WTC11 (cell line): ENCODE data around the gene TTC14. TPM values are rescaled to one million over a fixed set of nuclear protein-coding genes. Genes with fewer than 3 reads are reported as not detected.

Source experiments
- ATAC-seq: fragments of 200-7000 bp; cut with Tn5 transposase; 2 replicates; pipeline ENCODE4 v1.10.0; 2021; ENCODE audit warnings: mild to moderate bottlenecking, moderate library complexity
- CTCF ChIA-PET: fragments of 300-600 bp; sonication (Branson Sonifier 250); formaldehyde crosslinking; loops from one replicate; lab custom pipeline; 2021; ENCODE audit warnings: antibody characterized with exemption; lab: Charles Lee
- POLR2A ChIA-PET: fragments of 350-600 bp; sonication (Branson Sonifier 250); formaldehyde crosslinking; loops from one replicate; lab custom pipeline; 2021; ENCODE audit warnings: antibody characterized with exemption; lab: Charles Lee
- DNase-seq: peaks from one replicate; pipeline ENCODE4 v3.0.0; 2021; ENCODE audit warnings: low spot score
- H3K27ac Mint-ChIP-seq: 2 replicates; pipeline ENCODE4 v1.8.0; 2021; ENCODE audit warnings: mixed read lengths
- H3K27me3 Mint-ChIP-seq: 2 replicates; pipeline ENCODE4 v1.8.0; 2021; ENCODE audit warnings: low read depth, mild to moderate bottlenecking, moderate library complexity, mixed read lengths
- H3K36me3 Mint-ChIP-seq: 2 replicates; pipeline ENCODE4 v1.8.0; 2021; ENCODE audit warnings: mixed read lengths
- H3K4me1 Mint-ChIP-seq: 2 replicates; pipeline ENCODE4 v1.8.0; 2022; ENCODE audit warnings: mixed read lengths
- H3K4me3 Mint-ChIP-seq: 2 replicates; pipeline ENCODE4 v1.8.0; 2021; ENCODE audit warnings: mild to moderate bottlenecking, moderate library complexity, mixed read lengths
- H3K9me3 Mint-ChIP-seq: 2 replicates; pipeline ENCODE4 v1.8.0; 2021; ENCODE audit warnings: mixed read lengths
- GRHL2 ChIP-seq: fragments of 250-450 bp; sonication (Bioruptor Pico); IDR thresholded peaks from 2 replicates; pipeline ENCODE4 v1.8.0; 2022; ENCODE audit warnings: mild to moderate bottlenecking, moderate library complexity; ENCODE audit not compliant: insufficient replicate concordance, severe bottlenecking
- HMGA2 ChIP-seq: fragments of 250-450 bp; sonication (Bioruptor Pico); IDR thresholded peaks from 2 replicates; pipeline ENCODE4 v1.4.0; 2021; ENCODE audit warnings: mild to moderate bottlenecking, moderate library complexity
- IRF2 ChIP-seq: sonication (generic); formaldehyde crosslinking; IDR thresholded peaks from 2 replicates; pipeline ENCODE4 v1.8.0; 2022; ENCODE audit warnings: low read depth, missing genetic modification reagents, borderline replicate concordance
- NFATC4 ChIP-seq: fragments of 250-450 bp; sonication (Bioruptor Pico); IDR thresholded peaks from 2 replicates; pipeline ENCODE4 v1.9.0; 2021; ENCODE audit warnings: mild to moderate bottlenecking
- NR1H2 ChIP-seq: sonication (generic); formaldehyde crosslinking; IDR thresholded peaks from 2 replicates; pipeline ENCODE4 v1.9.0; 2021; ENCODE audit warnings: mild to moderate bottlenecking, moderate library complexity, missing genetic modification reagents
- SOX15 ChIP-seq: fragments of 250-450 bp; sonication (Bioruptor Pico); IDR thresholded peaks from 2 replicates; pipeline ENCODE4 v1.9.0; 2021; ENCODE audit warnings: mild to moderate bottlenecking
- SP1 ChIP-seq: sonication (generic); formaldehyde crosslinking; conservative IDR thresholded peaks from 2 replicates; pipeline ENCODE4 v1.8.1; 2022; ENCODE audit warnings: missing genetic modification reagents
- TCF7 ChIP-seq: sonication (generic); formaldehyde crosslinking; IDR thresholded peaks from 2 replicates; pipeline ENCODE4 v1.8.0; 2022; ENCODE audit warnings: mild to moderate bottlenecking, low read depth, missing genetic modification reagents, moderate library complexity
- ZNF138 ChIP-seq: sonication (generic); formaldehyde crosslinking; conservative IDR thresholded peaks from 2 replicates; pipeline ENCODE4 v1.8.1; 2022; ENCODE audit warnings: mild to moderate bottlenecking, moderate library complexity, missing genetic modification reagents
- ZNF317 ChIP-seq: sonication (generic); formaldehyde crosslinking; IDR thresholded peaks from 2 replicates; pipeline ENCODE4 v1.8.1; 2023; ENCODE audit warnings: low read depth, mild to moderate bottlenecking, moderate library complexity, missing genetic modification reagents, borderline replicate concordance
- ZNF416 ChIP-seq: fragments of 250-450 bp; sonication (Bioruptor Pico); IDR thresholded peaks from 2 replicates; pipeline ENCODE4 v1.9.0; 2021; ENCODE audit warnings: mild to moderate bottlenecking, inconsistent platforms
- ZNF671 ChIP-seq: fragments of 250-450 bp; sonication (Bioruptor Pico); IDR thresholded peaks from 2 replicates; pipeline ENCODE4 v1.8.0; 2021; ENCODE audit warnings: mild to moderate bottlenecking
- total RNA-seq: library from RNA; stranded (reverse); gene quantifications from 3 replicates; pipeline ENCODE4 v1.2.3, GENCODE V29; 2021
- TF ChIP-seq, protein P1 (sequence below): sonication (generic); formaldehyde crosslinking; IDR thresholded peaks from 2 replicates; pipeline ENCODE4 v1.8.1; 2022; ENCODE audit warnings: low read depth, mild to moderate bottlenecking, moderate library complexity, missing genetic modification reagents, borderline replicate concordance
- TF ChIP-seq, protein P2 (sequence below): sonication (generic); formaldehyde crosslinking; IDR thresholded peaks from 2 replicates; pipeline ENCODE4 v1.8.0; 2022; ENCODE audit warnings: mild to moderate bottlenecking, missing genetic modification reagents
- TF ChIP-seq, protein P3 (sequence below): fragments of 200-600 bp; IDR thresholded peaks from 2 replicates; pipeline ENCODE4 v1.8.0; 2022; ENCODE audit warnings: antibody characterized with exemption
- TF ChIP-seq, protein P4 (sequence below): sonication (generic); formaldehyde crosslinking; IDR thresholded peaks from 2 replicates; pipeline ENCODE4 v1.8.0; 2022; ENCODE audit warnings: mild to moderate bottlenecking, missing genetic modification reagents
- TF ChIP-seq, protein P5 (sequence below): sonication (generic); formaldehyde crosslinking; conservative IDR thresholded peaks from 2 replicates; pipeline ENCODE4 v1.8.1; 2023; ENCODE audit warnings: mild to moderate bottlenecking, low read depth, missing genetic modification reagents, moderate library complexity
- TF ChIP-seq, protein P6 (sequence below): sonication (generic); formaldehyde crosslinking; IDR thresholded peaks from 2 replicates; pipeline ENCODE4 v1.8.0; 2022; ENCODE audit warnings: mild to moderate bottlenecking, missing genetic modification reagents
- TF ChIP-seq, protein P7 (sequence below): sonication (generic); formaldehyde crosslinking; IDR thresholded peaks from 2 replicates; pipeline ENCODE4 v1.8.1; 2022; ENCODE audit warnings: low read depth, missing genetic modification reagents, borderline replicate concordance
- TF ChIP-seq, protein P8 (sequence below): fragments of 250-450 bp; sonication (Bioruptor Pico); IDR thresholded peaks from 2 replicates; pipeline ENCODE4 v1.9.0; 2021; ENCODE audit warnings: mild to moderate bottlenecking
- TF ChIP-seq, protein P9 (sequence below): sonication (generic); formaldehyde crosslinking; IDR thresholded peaks from 2 replicates; pipeline ENCODE4 v1.8.0; 2022; ENCODE audit warnings: mild to moderate bottlenecking, missing genetic modification reagents

TTC14 gene
- total RNA-seq, 1 experiment from 2014 or later: 26.0 TPM

DNA sequence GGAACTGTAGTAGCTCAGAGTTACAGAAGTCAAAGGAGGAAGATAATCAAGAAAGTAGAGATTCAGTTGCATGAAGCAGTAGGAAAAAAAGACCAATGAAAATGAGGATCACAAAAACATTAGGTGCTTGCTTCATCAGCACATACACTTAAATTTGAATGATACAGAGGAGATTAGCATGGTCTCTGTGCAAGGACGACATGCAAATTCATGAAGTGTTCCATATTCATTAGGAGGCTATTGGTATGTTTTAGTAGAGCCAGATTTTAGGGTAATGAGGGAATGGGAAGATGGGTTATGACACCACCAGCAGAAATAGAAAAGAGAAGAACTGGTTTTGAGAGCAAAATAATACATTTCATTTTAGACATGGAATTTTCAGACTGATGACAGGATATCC, 21.0 kb upstream of the TTC14 start:
- POLR2A ChIA-PET: no interaction called here
- no peaks in the 10 kb centered on the region for H3K36me3 Mint-ChIP-seq
- H3K27me3 Mint-ChIP-seq: no peaks in the 10 kb centered on the region
- TF ChIP-seq TCF7 (CRISPR knock-in tag) (no peak), GRHL2 (CRISPR knock-in tag) (no peak), ZNF138 (CRISPR knock-in tag) (no peak)
- TF ChIP-seq, protein P1, sequence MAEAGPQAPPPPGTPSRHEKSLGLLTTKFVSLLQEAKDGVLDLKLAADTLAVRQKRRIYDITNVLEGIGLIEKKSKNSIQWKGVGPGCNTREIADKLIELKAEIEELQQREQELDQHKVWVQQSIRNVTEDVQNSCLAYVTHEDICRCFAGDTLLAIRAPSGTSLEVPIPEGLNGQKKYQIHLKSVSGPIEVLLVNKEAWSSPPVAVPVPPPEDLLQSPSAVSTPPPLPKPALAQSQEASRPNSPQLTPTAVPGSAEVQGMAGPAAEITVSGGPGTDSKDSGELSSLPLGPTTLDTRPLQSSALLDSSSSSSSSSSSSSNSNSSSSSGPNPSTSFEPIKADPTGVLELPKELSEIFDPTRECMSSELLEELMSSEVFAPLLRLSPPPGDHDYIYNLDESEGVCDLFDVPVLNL (CRISPR knock-in tag): no peak
- TF ChIP-seq, protein P2, sequence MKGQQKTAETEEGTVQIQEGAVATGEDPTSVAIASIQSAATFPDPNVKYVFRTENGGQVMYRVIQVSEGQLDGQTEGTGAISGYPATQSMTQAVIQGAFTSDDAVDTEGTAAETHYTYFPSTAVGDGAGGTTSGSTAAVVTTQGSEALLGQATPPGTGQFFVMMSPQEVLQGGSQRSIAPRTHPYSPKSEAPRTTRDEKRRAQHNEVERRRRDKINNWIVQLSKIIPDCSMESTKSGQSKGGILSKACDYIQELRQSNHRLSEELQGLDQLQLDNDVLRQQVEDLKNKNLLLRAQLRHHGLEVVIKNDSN (CRISPR knock-in tag): no peak
- TF ChIP-seq, all 79 proteins: peak for 0
- Mint-ChIP-seq H3K4me3 (no peak overlapping the region), H3K27ac (no peak overlapping the region), H3K4me1 (peaks cover 5% of the 10 kb centered on the region), H3K9me3 (peaks cover 7% of the 10 kb centered on the region)
- DNase-seq (no peak), ATAC-seq (no peak)
- CTCF ChIA-PET: interaction anchor here (0.6 kb wide), 1 partner anchor 751 kb away, joined by 4 read pairs; no protein-coding TSS in a partner anchor

DNA sequence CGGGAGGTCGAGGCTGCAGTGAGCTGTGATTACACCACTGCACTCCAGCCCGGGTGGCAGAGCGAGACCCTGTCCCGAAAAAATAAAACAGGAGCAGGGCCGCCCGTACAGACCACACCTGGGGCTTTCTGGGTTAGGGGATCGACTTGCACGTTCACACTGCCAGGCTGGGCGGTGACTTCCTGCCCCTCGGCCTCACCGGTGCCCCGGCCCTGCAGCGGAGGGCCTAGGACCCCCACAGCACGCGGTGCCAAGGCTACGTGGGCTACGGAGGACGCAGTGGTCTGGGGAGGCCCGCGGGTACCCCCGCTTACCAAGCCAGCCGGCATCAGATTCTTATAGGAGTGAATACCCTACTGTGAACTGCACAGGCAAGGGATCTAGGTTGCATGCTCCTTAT, 11.6 kb upstream of the TTC14 start:
- ChIA-PET POLR2A (no interaction called here), CTCF (no interaction called here)
- Mint-ChIP-seq H3K4me1 (peaks cover 4% of the 10 kb centered on the region), H3K36me3 (no peaks in the 10 kb centered on the region), H3K27ac (no peak overlapping the region), H3K9me3 (no peaks in the 10 kb centered on the region), H3K4me3 (no peak overlapping the region), H3K27me3 (no peaks in the 10 kb centered on the region)
- DNase-seq (no peak), ATAC-seq (no peak)
- TF ChIP-seq, protein P3, sequence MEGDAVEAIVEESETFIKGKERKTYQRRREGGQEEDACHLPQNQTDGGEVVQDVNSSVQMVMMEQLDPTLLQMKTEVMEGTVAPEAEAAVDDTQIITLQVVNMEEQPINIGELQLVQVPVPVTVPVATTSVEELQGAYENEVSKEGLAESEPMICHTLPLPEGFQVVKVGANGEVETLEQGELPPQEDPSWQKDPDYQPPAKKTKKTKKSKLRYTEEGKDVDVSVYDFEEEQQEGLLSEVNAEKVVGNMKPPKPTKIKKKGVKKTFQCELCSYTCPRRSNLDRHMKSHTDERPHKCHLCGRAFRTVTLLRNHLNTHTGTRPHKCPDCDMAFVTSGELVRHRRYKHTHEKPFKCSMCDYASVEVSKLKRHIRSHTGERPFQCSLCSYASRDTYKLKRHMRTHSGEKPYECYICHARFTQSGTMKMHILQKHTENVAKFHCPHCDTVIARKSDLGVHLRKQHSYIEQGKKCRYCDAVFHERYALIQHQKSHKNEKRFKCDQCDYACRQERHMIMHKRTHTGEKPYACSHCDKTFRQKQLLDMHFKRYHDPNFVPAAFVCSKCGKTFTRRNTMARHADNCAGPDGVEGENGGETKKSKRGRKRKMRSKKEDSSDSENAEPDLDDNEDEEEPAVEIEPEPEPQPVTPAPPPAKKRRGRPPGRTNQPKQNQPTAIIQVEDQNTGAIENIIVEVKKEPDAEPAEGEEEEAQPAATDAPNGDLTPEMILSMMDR: no peak
- TF ChIP-seq, protein P4, sequence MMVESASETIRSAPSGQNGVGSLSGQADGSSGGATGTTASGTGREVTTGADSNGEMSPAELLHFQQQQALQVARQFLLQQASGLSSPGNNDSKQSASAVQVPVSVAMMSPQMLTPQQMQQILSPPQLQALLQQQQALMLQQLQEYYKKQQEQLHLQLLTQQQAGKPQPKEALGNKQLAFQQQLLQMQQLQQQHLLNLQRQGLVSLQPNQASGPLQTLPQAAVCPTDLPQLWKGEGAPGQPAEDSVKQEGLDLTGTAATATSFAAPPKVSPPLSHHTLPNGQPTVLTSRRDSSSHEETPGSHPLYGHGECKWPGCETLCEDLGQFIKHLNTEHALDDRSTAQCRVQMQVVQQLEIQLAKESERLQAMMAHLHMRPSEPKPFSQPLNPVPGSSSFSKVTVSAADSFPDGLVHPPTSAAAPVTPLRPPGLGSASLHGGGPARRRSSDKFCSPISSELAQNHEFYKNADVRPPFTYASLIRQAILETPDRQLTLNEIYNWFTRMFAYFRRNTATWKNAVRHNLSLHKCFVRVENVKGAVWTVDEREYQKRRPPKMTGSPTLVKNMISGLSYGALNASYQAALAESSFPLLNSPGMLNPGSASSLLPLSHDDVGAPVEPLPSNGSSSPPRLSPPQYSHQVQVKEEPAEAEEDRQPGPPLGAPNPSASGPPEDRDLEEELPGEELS: no peak
- TF ChIP-seq SOX15 (CRISPR knock-in tag): no peak
- TF ChIP-seq, protein P5, sequence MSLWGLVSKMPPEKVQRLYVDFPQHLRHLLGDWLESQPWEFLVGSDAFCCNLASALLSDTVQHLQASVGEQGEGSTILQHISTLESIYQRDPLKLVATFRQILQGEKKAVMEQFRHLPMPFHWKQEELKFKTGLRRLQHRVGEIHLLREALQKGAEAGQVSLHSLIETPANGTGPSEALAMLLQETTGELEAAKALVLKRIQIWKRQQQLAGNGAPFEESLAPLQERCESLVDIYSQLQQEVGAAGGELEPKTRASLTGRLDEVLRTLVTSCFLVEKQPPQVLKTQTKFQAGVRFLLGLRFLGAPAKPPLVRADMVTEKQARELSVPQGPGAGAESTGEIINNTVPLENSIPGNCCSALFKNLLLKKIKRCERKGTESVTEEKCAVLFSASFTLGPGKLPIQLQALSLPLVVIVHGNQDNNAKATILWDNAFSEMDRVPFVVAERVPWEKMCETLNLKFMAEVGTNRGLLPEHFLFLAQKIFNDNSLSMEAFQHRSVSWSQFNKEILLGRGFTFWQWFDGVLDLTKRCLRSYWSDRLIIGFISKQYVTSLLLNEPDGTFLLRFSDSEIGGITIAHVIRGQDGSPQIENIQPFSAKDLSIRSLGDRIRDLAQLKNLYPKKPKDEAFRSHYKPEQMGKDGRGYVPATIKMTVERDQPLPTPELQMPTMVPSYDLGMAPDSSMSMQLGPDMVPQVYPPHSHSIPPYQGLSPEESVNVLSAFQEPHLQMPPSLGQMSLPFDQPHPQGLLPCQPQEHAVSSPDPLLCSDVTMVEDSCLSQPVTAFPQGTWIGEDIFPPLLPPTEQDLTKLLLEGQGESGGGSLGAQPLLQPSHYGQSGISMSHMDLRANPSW (CRISPR knock-in tag): no peak
- no peak for TF ChIP-seq ZNF671 (CRISPR knock-in tag)
- no peak for TF ChIP-seq IRF2 (CRISPR knock-in tag)
- TF ChIP-seq HMGA2 (CRISPR knock-in tag): no peak
- no peak for TF ChIP-seq NR1H2 (CRISPR knock-in tag)
- TF ChIP-seq, protein P6, sequence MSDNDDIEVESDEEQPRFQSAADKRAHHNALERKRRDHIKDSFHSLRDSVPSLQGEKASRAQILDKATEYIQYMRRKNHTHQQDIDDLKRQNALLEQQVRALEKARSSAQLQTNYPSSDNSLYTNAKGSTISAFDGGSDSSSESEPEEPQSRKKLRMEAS (CRISPR knock-in tag): no peak
- no peak for TF ChIP-seq ZNF416 (CRISPR knock-in tag)
- TF ChIP-seq, protein P7, sequence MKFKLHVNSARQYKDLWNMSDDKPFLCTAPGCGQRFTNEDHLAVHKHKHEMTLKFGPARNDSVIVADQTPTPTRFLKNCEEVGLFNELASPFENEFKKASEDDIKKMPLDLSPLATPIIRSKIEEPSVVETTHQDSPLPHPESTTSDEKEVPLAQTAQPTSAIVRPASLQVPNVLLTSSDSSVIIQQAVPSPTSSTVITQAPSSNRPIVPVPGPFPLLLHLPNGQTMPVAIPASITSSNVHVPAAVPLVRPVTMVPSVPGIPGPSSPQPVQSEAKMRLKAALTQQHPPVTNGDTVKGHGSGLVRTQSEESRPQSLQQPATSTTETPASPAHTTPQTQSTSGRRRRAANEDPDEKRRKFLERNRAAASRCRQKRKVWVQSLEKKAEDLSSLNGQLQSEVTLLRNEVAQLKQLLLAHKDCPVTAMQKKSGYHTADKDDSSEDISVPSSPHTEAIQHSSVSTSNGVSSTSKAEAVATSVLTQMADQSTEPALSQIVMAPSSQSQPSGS: no peak
- no peak for TF ChIP-seq NFATC4 (CRISPR knock-in tag)
- no peak for TF ChIP-seq SP1
- TF ChIP-seq, protein P8, sequence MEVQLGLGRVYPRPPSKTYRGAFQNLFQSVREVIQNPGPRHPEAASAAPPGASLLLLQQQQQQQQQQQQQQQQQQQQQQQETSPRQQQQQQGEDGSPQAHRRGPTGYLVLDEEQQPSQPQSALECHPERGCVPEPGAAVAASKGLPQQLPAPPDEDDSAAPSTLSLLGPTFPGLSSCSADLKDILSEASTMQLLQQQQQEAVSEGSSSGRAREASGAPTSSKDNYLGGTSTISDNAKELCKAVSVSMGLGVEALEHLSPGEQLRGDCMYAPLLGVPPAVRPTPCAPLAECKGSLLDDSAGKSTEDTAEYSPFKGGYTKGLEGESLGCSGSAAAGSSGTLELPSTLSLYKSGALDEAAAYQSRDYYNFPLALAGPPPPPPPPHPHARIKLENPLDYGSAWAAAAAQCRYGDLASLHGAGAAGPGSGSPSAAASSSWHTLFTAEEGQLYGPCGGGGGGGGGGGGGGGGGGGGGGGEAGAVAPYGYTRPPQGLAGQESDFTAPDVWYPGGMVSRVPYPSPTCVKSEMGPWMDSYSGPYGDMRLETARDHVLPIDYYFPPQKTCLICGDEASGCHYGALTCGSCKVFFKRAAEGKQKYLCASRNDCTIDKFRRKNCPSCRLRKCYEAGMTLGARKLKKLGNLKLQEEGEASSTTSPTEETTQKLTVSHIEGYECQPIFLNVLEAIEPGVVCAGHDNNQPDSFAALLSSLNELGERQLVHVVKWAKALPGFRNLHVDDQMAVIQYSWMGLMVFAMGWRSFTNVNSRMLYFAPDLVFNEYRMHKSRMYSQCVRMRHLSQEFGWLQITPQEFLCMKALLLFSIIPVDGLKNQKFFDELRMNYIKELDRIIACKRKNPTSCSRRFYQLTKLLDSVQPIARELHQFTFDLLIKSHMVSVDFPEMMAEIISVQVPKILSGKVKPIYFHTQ (CRISPR knock-in tag): no peak
- TF ChIP-seq ZNF317 (CRISPR knock-in tag): no peak
- TF ChIP-seq, protein P9, sequence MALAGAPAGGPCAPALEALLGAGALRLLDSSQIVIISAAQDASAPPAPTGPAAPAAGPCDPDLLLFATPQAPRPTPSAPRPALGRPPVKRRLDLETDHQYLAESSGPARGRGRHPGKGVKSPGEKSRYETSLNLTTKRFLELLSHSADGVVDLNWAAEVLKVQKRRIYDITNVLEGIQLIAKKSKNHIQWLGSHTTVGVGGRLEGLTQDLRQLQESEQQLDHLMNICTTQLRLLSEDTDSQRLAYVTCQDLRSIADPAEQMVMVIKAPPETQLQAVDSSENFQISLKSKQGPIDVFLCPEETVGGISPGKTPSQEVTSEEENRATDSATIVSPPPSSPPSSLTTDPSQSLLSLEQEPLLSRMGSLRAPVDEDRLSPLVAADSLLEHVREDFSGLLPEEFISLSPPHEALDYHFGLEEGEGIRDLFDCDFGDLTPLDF: no peak
